ENCODE data around the gene GPR108. TPM values are rescaled to one million over a fixed set of nuclear protein-coding genes. Genes with fewer than 3 reads are reported as not detected.

GPR108 gene
- polyA plus RNA-seq, 1 of the 3 experiments (the other 2 are of a cell fraction): 54.2 TPM

GRCh38 chr19:6766357-6767080, 29.1 kb upstream of the GPR108 start:
- CTCF ChIA-PET: no interaction called here

More at GRCh38 chr19:6766357-6767080, 29.1 kb upstream of the GPR108 start:
- H3K79me2 ChIP-seq (ENCODE audit: insufficient read depth): no peaks in the 10 kb centered on the region
- H3F3A ChIP-seq (replicated peaks; ENCODE audit: insufficient read depth): peaks cover 14% of the 10 kb centered on the region
- TF ChIP-seq YY1 (IDR thresholded peaks at IDR 0.05; ENCODE audit: low read depth): no peak
- no peak for TF ChIP-seq FOSL2 (IDR thresholded peaks at IDR 0.05; ENCODE audit: borderline replicate concordance, low read depth)
- TF ChIP-seq POLR2AphosphoS5 (IDR thresholded peaks at IDR 0.05; ENCODE audit: low read depth, low read length): no peak
- TF ChIP-seq ELF1 (IDR thresholded peaks at IDR 0.05): no peak
- TF ChIP-seq REST (IDR thresholded peaks at IDR 0.05; ENCODE audit: low read depth, low read length): no peak
- TF ChIP-seq USF2 (IDR thresholded peaks at IDR 0.05; ENCODE audit: borderline replicate concordance, low read depth, low read length): no peak
- no peak for TF ChIP-seq IRF3 (IDR thresholded peaks at IDR 0.05; ENCODE audit: low read depth, low read length)
- no peak for TF ChIP-seq JUND (IDR thresholded peaks at IDR 0.05)
- no peak for TF ChIP-seq TAF1 (IDR thresholded peaks at IDR 0.05; ENCODE audit: borderline replicate concordance, low read depth, low read length)
- no peak for TF ChIP-seq CHD2 (IDR thresholded peaks at IDR 0.05; ENCODE audit: low read length, partially characterized antibody)
- no peak for TF ChIP-seq EZH2phosphoT487 (IDR thresholded peaks at IDR 0.05; ENCODE audit: borderline replicate concordance, low read depth)
- no peak for TF ChIP-seq GABPA (IDR thresholded peaks at IDR 0.05; ENCODE audit: low read depth)
- TF ChIP-seq MEF2A (IDR thresholded peaks at IDR 0.05; ENCODE audit: borderline replicate concordance, low read depth): no peak
- TF ChIP-seq CTCF (IDR thresholded peaks at IDR 0.05): no peak
- TF ChIP-seq FOXJ3 (CRISPR knock-in tag; IDR thresholded peaks at IDR 0.05): no peak
- TF ChIP-seq TEAD4 (IDR thresholded peaks at IDR 0.05; ENCODE audit: borderline replicate concordance, insufficient read depth): no peak
- TF ChIP-seq SIN3A (IDR thresholded peaks at IDR 0.05; ENCODE audit: borderline replicate concordance, low read depth, low read length): no peak
- no peak for TF ChIP-seq RCOR1 (IDR thresholded peaks at IDR 0.05; ENCODE audit: low read length)
- no peak for TF ChIP-seq MXI1 (IDR thresholded peaks at IDR 0.05; ENCODE audit: low read depth, low read length)
- no peak for TF ChIP-seq USF1 (IDR thresholded peaks at IDR 0.05; ENCODE audit: borderline replicate concordance, low read depth)
- no peak overlapping the region for H3K27ac ChIP-seq (ENCODE audit: low read depth in 2 of 2, low read length in 1 of 2)
- no peak for DNase-seq
- H3K4me1 ChIP-seq (ENCODE audit: control insufficient read depth in 1 of 2, insufficient read depth in 2 of 2, low read depth in 1 of 2, low read length in 1 of 2): no peaks in the 10 kb centered on the region; a peak in 2 of 4 replicates
- H2AFZ ChIP-seq (ENCODE audit: low read depth): peak overlapping the region; percentile 78; the same call in 1 of the 2 replicates
- H3K4me3 ChIP-seq (ENCODE audit: low read depth in 2 of 2, low read length in 1 of 2): peak overlapping the region in 1 of 2 experiments; percentile 38; a peak in 1 of 4 replicates
- H3K9me2 ChIP-seq: no peaks in the 10 kb centered on the region
- H3K9ac ChIP-seq: no peak overlapping the region
- no peaks in the 10 kb centered on the region for H3K9me3 ChIP-seq
- POLR2A ChIA-PET: no interaction called here
- peaks cover 11% of the 10 kb centered on the region; the same call in 1 of the 2 replicates for H3K27me3 ChIP-seq (ENCODE audit: insufficient read depth)
- H3K4me2 ChIP-seq: peak overlapping the region; percentile 83
- 14% methylated on average over 16 of the region's 16 CpGs for WGBS (ENCODE audit: low lambda C conversion rate)
- H3K36me3 ChIP-seq (replicated peaks in 1 of 2; ENCODE audit: control insufficient read depth in 1 of 2, insufficient read depth in 2 of 2, low read length in 1 of 2): no peaks in the 10 kb centered on the region
- no peaks in the 10 kb centered on the region for H4K20me1 ChIP-seq (ENCODE audit: insufficient read depth)

All from SK-N-SH (cell line).